NCI-H446 (cell line): Measurements from ENCODE around the gene SETD5.

ENCODE experiments used
- DNase-seq, 2 experiments: peaks; one replicate each; lab custom pipeline; 2025; lab: John Stamatoyannopoulos, UW

The SETD5 gene

GRCh38 chr3:9397332-9397905 is at the start of gene SETD5:
Gene SETD5, plus strand, starts transcription at chr3:9397615. Its CDS starts 31,324 bp downstream, at chr3:9428939.
- peak; percentile 80 to 95 for DNase-seq

GRCh38 chr3:9347887-9348286 is 49.5 kb upstream of the SETD5 start:
- DNase-seq: no peak

GRCh38 chr3:9349321-9350117 is 47.9 kb upstream of the SETD5 start:
- DNase-seq: no peak

GRCh38 chr3:9351709-9352126 is 45.7 kb upstream of the SETD5 start:
- DNase-seq: no peak

- DNase-seq: peak; percentile 12 to 40
Observed at GRCh38 chr3:9352917-9353752, 44.3 kb upstream of the SETD5 start.

- DNase-seq: no peak
Observed at GRCh38 chr3:9361691-9362388, 35.6 kb upstream of the SETD5 start.

- DNase-seq: peak; percentile 44 to 84
Observed at GRCh38 chr3:9362731-9363530, 34.5 kb upstream of the SETD5 start, which contains the start of gene THUMPD3. Gene THUMPD3, plus strand, starts transcription at chr3:9363054. Its CDS starts 2,015 bp downstream, at chr3:9365069.

GRCh38 chr3:9369508-9369907 is 27.9 kb upstream of the SETD5 start:
- DNase-seq: no peak

- DNase-seq: no peak
Observed at GRCh38 chr3:9373465-9373864, 23.9 kb upstream of the SETD5 start.

- no peak for DNase-seq
Observed at GRCh38 chr3:9377981-9378380, 19.4 kb upstream of the SETD5 start.

- DNase-seq: no peak
Observed at GRCh38 chr3:9379327-9379726, 18.1 kb upstream of the SETD5 start.

- DNase-seq: no peak
Observed at GRCh38 chr3:9380014-9380413, 17.4 kb upstream of the SETD5 start.

GRCh38 chr3:9384141-9384828 is 13.1 kb upstream of the SETD5 start:
- no peak for DNase-seq

- no peak for DNase-seq
Observed at GRCh38 chr3:9385187-9386077, 12.0 kb upstream of the SETD5 start.

GRCh38 chr3:9386078-9386459 is 11.3 kb upstream of the SETD5 start:
- DNase-seq: no peak

GRCh38 chr3:9386501-9387321 is 10.7 kb upstream of the SETD5 start:
- DNase-seq: no peak

- no peak for DNase-seq
Observed at GRCh38 chr3:9387322-9387655, 10.1 kb upstream of the SETD5 start.

- DNase-seq: no peak
Observed at GRCh38 chr3:9388142-9388541, 9.3 kb upstream of the SETD5 start.
